GM12878 (cell line): ENCODE data around the gene HBP1. TPM values are rescaled to one million over a fixed set of nuclear protein-coding genes. Genes with fewer than 3 reads are reported as not detected.

ENCODE experiments used
- ATAC-seq: fragments of 200-7000 bp; cut with Tn5 transposase; 3 replicates; pipeline ENCODE4 v1.9.1; 2020; ENCODE audit warnings: mild to moderate bottlenecking, moderate library complexity
- BruUV-seq: library from RNA; stranded (reverse); fragments of 400-500 nt; replicated peaks from 2 replicates; lab custom pipeline; 2021; lab: Mats Ljungman, UMichigan
- CTCF ChIA-PET: fragments of 300-600 bp; sonication (Branson Sonifier 250); formaldehyde crosslinking; extraction: SDS; loops from one replicate; lab custom pipeline; 2021; ENCODE audit warnings: inconsistent platforms; lab: Yijun Ruan, JAX
- POLR2A ChIA-PET: fragments of 350-600 bp; formaldehyde crosslinking; extraction: SDS; loops from one replicate; lab custom pipeline; 2021; ENCODE audit warnings: inconsistent platforms; lab: Charles Lee
- RAD21 ChIA-PET: fragments of 300-600 bp; sonication (Branson Sonifier 250); formaldehyde crosslinking; loops from one replicate; lab custom pipeline; 2023; ENCODE audit warnings: antibody characterized with exemption; ENCODE audit not compliant: unreplicated experiment; lab: Charles Lee
- SMC1A ChIA-PET: fragments of 300-600 bp; sonication (Branson Sonifier 250); formaldehyde crosslinking; loops from one replicate; lab custom pipeline; 2023; ENCODE audit not compliant: unreplicated experiment, uncharacterized antibody; lab: Charles Lee
- DNase-seq: peaks from one replicate; pipeline ENCODE4 v3.0.0-alpha.2; 2011; ENCODE audit warnings: low read depth, low spot score
- FAIRE-seq: peaks from 3 replicates; lab custom pipeline; 2011; peaks lifted over from hg19 to GRCh38; lab: Jason Lieb, UNC
- H2AFZ ChIP-seq: 2 replicates; pipeline ENCODE4 v1.6.0; 2011; ENCODE audit warnings: low read depth, low read length, control low read depth; ENCODE audit not compliant: control insufficient read depth
- H3K27ac ChIP-seq: 2 replicates; pipeline ENCODE4 v1.5.1; 2011; ENCODE audit warnings: control low read depth; ENCODE audit not compliant: control insufficient read depth, insufficient read depth
- H3K27me3 ChIP-seq, 2 experiments: replicated peaks in 1 of 2; 2 replicates each; pipeline versions ENCODE4 v1.6.0 to v1.6.1; 2011; ENCODE audit warnings: low read length in 1 of 2; ENCODE audit not compliant: control insufficient read depth in 2 of 2, insufficient read depth in 2 of 2
- H3K36me3 ChIP-seq, 2 experiments: 2 replicates each; pipeline ENCODE4 v1.5.1; 2011; ENCODE audit warnings: low read length in 1 of 2; ENCODE audit not compliant: control insufficient read depth in 2 of 2, insufficient read depth in 2 of 2
- H3K4me1 ChIP-seq: 2 replicates; pipeline ENCODE4 v1.6.1; 2011; ENCODE audit warnings: mild to moderate bottlenecking, low read length, moderate library complexity, mixed read lengths; ENCODE audit not compliant: control insufficient read depth, insufficient read depth
- H3K4me2 ChIP-seq: 2 replicates; pipeline ENCODE4 v1.6.0; 2011; ENCODE audit warnings: control low read depth; ENCODE audit not compliant: control insufficient read depth, insufficient read depth
- H3K4me3 ChIP-seq: fragments of 200-600 bp; sonication (generic); 2 replicates; pipeline ENCODE4 v1.5.1; 2016
- H3K79me2 ChIP-seq: 2 replicates; pipeline ENCODE4 v1.6.0; 2011; ENCODE audit warnings: low read length; ENCODE audit not compliant: control insufficient read depth, insufficient read depth
- H3K9ac ChIP-seq: 2 replicates; pipeline ENCODE4 v1.8.0; 2011; ENCODE audit warnings: low read length, control low read depth, mixed read lengths; ENCODE audit not compliant: control insufficient read depth, insufficient read depth
- H3K9me3 ChIP-seq: replicated peaks from 3 replicates; pipeline ENCODE4 v1.5.1; 2011; ENCODE audit warnings: mild to moderate bottlenecking, low read length; ENCODE audit not compliant: control insufficient read depth, insufficient read depth
- H4K20me1 ChIP-seq: 2 replicates; pipeline ENCODE4 v1.6.0; 2011; ENCODE audit not compliant: control insufficient read depth, insufficient read depth
- ASH2L ChIP-seq: fragments of 300-600, 200-600 bp; sonication (generic); IDR thresholded peaks from 2 replicates; pipeline ENCODE4 v1.6.1; 2017; ENCODE audit warnings: low read depth, mild to moderate bottlenecking, borderline replicate concordance
- CBX3 ChIP-seq: fragments of 200-600 bp; sonication (generic); IDR thresholded peaks from 2 replicates; pipeline ENCODE4 v1.6.1; 2016; ENCODE audit warnings: low read depth, borderline replicate concordance
- CBX5 ChIP-seq: sonication (generic); IDR thresholded peaks from 2 replicates; pipeline ENCODE4 v1.6.1; 2016; ENCODE audit warnings: low read depth, moderate library complexity, mild to moderate bottlenecking, inconsistent platforms
- CHD1 ChIP-seq: IDR thresholded peaks from 2 replicates; pipeline ENCODE4 v1.6.1; 2012; ENCODE audit warnings: low read depth, low read length, improper control_type of control experiment
- CHD2 ChIP-seq: IDR thresholded peaks from 2 replicates; pipeline ENCODE4 v1.6.1; 2011; ENCODE audit warnings: low read depth, low read length, improper control_type of control experiment, borderline replicate concordance
- MXI1 ChIP-seq: fragments of 150-350 bp; IDR thresholded peaks from 2 replicates; pipeline ENCODE4 v1.6.1; 2011; ENCODE audit warnings: low read depth, mild to moderate bottlenecking, inconsistent platforms, low read length, improper control_type of control experiment
- MYC ChIP-seq: IDR thresholded peaks from 2 replicates; pipeline ENCODE4 v1.6.1; 2011; ENCODE audit warnings: mild to moderate bottlenecking, low read length, moderate library complexity, inconsistent platforms; ENCODE audit not compliant: insufficient read depth, insufficient replicate concordance, insufficient read length, severe bottlenecking
- NR2C1 ChIP-seq: fragments of 450-650 bp; IDR thresholded peaks from 2 replicates; pipeline ENCODE4 v1.6.1; 2017; ENCODE audit warnings: antibody characterized with exemption, mild to moderate bottlenecking, moderate library complexity
- PAX8 ChIP-seq: fragments of 450-650 bp; IDR thresholded peaks from 2 replicates; pipeline ENCODE4 v1.6.1; 2017; ENCODE audit warnings: mild to moderate bottlenecking, moderate library complexity
- SP1 ChIP-seq: IDR thresholded peaks from one replicate; pipeline ENCODE4 v1.6.1; 2011; ENCODE audit warnings: low read depth, low read length
- TARDBP ChIP-seq: IDR thresholded peaks from 2 replicates; pipeline ENCODE4 v1.6.1; 2016; ENCODE audit warnings: borderline replicate concordance
- WGBS: methylation state at CpG from one replicate; pipeline ENCODE4 v1.1.6; 2016; ENCODE audit warnings: low lambda C conversion rate; ENCODE audit not compliant: insufficient replicate concordance, insufficient coverage; ENCODE audit errors: missing lambda C conversion rate; 5-methylcytosine and 5-hydroxymethylcytosine counted together
- in situ Hi-C: fragments of 300-500 bp; cut with MboI; formaldehyde crosslinking; loops from 9 replicates; pipeline ENCODE4 v1.14.3; 2018; ENCODE audit warnings: mixed read lengths
- intact Hi-C: fragments of 100-400 bp; cut with micrococcal nuclease; formaldehyde crosslinking; loops from one replicate; pipeline ENCODE4 v1.14.2; 2022; ENCODE audit not compliant: unreplicated experiment
- polyA plus RNA-seq, 11 experiments: library from polyadenylated mRNA; depleted of rRNA in 4 of 11; unstranded in 6 of 11; stranded (reverse) in 5 of 11; fragments of >200 nt; fragmentation: Nextera tagmentation in 4 of 11; fragmentation: Illumina TruSeq in 1 of 11; extraction: Ambion mirVana in 4 of 11; extraction: Trizol in 1 of 11; gene quantifications; 1 replicate in 1 of 11; 2 replicates in 10 of 11; pipeline versions ENCODE4 v1.2.1 to v1.2.3, GENCODE V29; 2011 to 2016; ENCODE audit warnings: inconsistent platforms in 2 of 11, missing spikeins in 2 of 11, low read depth in 1 of 11
- total RNA-seq, 4 experiments: library from RNA; depleted of rRNA in 3 of 4; stranded (reverse); fragments of >200 nt in 3 of 4; fragmentation: Illumina TruSeq in 1 of 4; extraction: Trizol in 1 of 4; gene quantifications; 2 replicates each; pipeline versions ENCODE4 v1.2.1 to v1.2.3, GENCODE V29; 2013 to 2021
- TF ChIP-seq, protein P1 (sequence below): fragments of 450-650 bp; IDR thresholded peaks from 2 replicates; pipeline ENCODE4 v1.6.1; 2017; ENCODE audit warnings: low read depth, mild to moderate bottlenecking, moderate library complexity
- TF ChIP-seq, protein P2 (sequence below): IDR thresholded peaks from 2 replicates; pipeline ENCODE4 v1.6.1; 2012; ENCODE audit warnings: low read length, inconsistent platforms
- TF ChIP-seq, protein P3 (sequence below): IDR thresholded peaks from 2 replicates; pipeline ENCODE4 v1.6.1; 2011; ENCODE audit warnings: borderline replicate concordance, low read depth, mild to moderate bottlenecking, moderate library complexity, low read length; ENCODE audit not compliant: insufficient read depth, poor library complexity, severe bottlenecking

The HBP1 gene
- total and polyA plus RNA-seq, 10 of the 15 experiments (the other 5 are each of a cell fraction or from before 2014, with no cell fraction given): 5.8 to 30.9 (median 9.4) TPM

DNA sequence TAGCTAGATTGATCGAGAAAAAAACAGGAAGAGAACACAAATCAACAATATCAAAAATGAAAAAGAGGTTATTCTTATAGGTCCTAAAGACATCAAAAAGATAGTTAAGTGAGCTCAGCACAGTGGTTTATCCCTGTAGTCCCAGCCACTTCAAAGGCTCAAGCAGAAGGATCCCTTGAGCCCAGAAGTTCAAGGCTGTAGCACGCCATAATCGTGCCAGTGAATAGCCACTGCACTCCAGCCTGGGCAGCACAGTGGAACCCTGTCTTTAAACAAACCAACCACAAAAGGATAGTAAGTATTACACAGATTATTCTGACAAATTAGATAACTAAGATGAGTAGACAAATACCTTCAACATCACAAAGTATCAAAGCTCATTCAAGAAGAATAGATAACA is 83.2 kb downstream of the HBP1 start:
- no peaks in the 10 kb centered on the region for H3K79me2 ChIP-seq
- in situ Hi-C loops (no loop called here), intact Hi-C loops (no loop called here)
- H4K20me1 ChIP-seq: no peaks in the 10 kb centered on the region
- DNase-seq (no peak), ATAC-seq (no peak), FAIRE-seq (no peak)
- ChIA-PET RAD21 (no interaction called here), POLR2A (no interaction called here), CTCF (interaction anchor here (1.2 kb wide), 1 partner anchor 102 kb away, joined by 3 read pairs; no protein-coding TSS in a partner anchor), SMC1A (no interaction called here)
- BruUV-seq: no TSS peak
- no peaks in the 10 kb centered on the region; a peak in 1 of 4 replicates for H3K36me3 ChIP-seq
- WGBS: 92% methylated on average over 3 of the region's 3 CpGs
- TF ChIP-seq MYC (no peak), CHD2 (no peak), ASH2L (no peak), CBX3 (no peak), TARDBP (no peak), MXI1 (no peak), NR2C1 (no peak), CHD1 (no peak), PAX8 (no peak), CBX5 (no peak), SP1 (no peak)
- TF ChIP-seq, protein P1, sequence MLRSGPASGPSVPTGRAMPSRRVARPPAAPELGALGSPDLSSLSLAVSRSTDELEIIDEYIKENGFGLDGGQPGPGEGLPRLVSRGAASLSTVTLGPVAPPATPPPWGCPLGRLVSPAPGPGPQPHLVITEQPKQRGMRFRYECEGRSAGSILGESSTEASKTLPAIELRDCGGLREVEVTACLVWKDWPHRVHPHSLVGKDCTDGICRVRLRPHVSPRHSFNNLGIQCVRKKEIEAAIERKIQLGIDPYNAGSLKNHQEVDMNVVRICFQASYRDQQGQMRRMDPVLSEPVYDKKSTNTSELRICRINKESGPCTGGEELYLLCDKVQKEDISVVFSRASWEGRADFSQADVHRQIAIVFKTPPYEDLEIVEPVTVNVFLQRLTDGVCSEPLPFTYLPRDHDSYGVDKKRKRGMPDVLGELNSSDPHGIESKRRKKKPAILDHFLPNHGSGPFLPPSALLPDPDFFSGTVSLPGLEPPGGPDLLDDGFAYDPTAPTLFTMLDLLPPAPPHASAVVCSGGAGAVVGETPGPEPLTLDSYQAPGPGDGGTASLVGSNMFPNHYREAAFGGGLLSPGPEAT: no peak
- TF ChIP-seq, protein P2, sequence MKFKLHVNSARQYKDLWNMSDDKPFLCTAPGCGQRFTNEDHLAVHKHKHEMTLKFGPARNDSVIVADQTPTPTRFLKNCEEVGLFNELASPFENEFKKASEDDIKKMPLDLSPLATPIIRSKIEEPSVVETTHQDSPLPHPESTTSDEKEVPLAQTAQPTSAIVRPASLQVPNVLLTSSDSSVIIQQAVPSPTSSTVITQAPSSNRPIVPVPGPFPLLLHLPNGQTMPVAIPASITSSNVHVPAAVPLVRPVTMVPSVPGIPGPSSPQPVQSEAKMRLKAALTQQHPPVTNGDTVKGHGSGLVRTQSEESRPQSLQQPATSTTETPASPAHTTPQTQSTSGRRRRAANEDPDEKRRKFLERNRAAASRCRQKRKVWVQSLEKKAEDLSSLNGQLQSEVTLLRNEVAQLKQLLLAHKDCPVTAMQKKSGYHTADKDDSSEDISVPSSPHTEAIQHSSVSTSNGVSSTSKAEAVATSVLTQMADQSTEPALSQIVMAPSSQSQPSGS: no peak
- TF ChIP-seq, protein P3, sequence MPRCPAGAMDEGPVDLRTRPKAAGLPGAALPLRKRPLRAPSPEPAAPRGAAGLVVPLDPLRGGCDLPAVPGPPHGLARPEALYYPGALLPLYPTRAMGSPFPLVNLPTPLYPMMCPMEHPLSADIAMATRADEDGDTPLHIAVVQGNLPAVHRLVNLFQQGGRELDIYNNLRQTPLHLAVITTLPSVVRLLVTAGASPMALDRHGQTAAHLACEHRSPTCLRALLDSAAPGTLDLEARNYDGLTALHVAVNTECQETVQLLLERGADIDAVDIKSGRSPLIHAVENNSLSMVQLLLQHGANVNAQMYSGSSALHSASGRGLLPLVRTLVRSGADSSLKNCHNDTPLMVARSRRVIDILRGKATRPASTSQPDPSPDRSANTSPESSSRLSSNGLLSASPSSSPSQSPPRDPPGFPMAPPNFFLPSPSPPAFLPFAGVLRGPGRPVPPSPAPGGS: no peak
- H2AFZ ChIP-seq: no peak overlapping the region
- no peaks in the 10 kb centered on the region for H3K4me1 ChIP-seq
- no peak overlapping the region for H3K9ac ChIP-seq
- H3K4me3 ChIP-seq: no peak overlapping the region
- H3K27me3 ChIP-seq: no peaks in the 10 kb centered on the region
- no peak overlapping the region for H3K27ac ChIP-seq
- H3K9me3 ChIP-seq: no peaks in the 10 kb centered on the region
- H3K4me2 ChIP-seq: no peak overlapping the region
